Activated CD8-positive, alpha-beta memory T cell treated with anti-CD3 and anti-CD28 coated beads, Interleukin-2, amount 10 ng/mL, durations not matched to agents 7 days and 5 days (primary cell): ENCODE data around the gene VPS39. TPM values are rescaled to one million over a fixed set of nuclear protein-coding genes. Genes with fewer than 3 reads are reported as not detected.

ENCODE experiments used
- ATAC-seq: fragments of 150-1000 bp; cut with Tn5 transposase; one replicate; pipeline ENCODE4 v1.10.0; 2021; ENCODE audit warnings: moderate library complexity
- CTCF ChIA-PET: fragments of 350-600 bp; sonication (Branson Sonifier 250); formaldehyde crosslinking; loops from one replicate; lab custom pipeline; 2021; ENCODE audit warnings: antibody characterized with exemption; lab: Charles Lee
- DNase-seq: peaks from one replicate; pipeline ENCODE4 v3.0.0-alpha.2; 2020
- H3K27ac Mint-ChIP-seq: one replicate; pipeline ENCODE4 v1.8.0; 2021; ENCODE audit warnings: mild to moderate bottlenecking, mixed read lengths
- H3K27me3 Mint-ChIP-seq: one replicate; pipeline ENCODE4 v1.8.0; 2021; ENCODE audit warnings: mixed read lengths
- H3K36me3 Mint-ChIP-seq: one replicate; pipeline ENCODE4 v1.8.0; 2021; ENCODE audit warnings: mild to moderate bottlenecking, mixed read lengths
- H3K4me1 Mint-ChIP-seq: one replicate; pipeline ENCODE4 v1.8.0; 2021; ENCODE audit warnings: mixed read lengths
- H3K4me3 Mint-ChIP-seq: one replicate; pipeline ENCODE4 v1.8.0; 2021; ENCODE audit warnings: mild to moderate bottlenecking, moderate library complexity, mixed read lengths
- H3K9me3 Mint-ChIP-seq: one replicate; pipeline ENCODE4 v1.8.0; 2022; ENCODE audit warnings: low read depth, mixed read lengths
- total RNA-seq, 2 experiments: library from RNA; stranded (reverse); gene quantifications; one replicate each; pipeline ENCODE4 v1.2.3, GENCODE V29; 2021

The VPS39 gene
- total RNA-seq, 2 experiments from 2014 or later: 58.7 to 70.1 TPM

DNA sequence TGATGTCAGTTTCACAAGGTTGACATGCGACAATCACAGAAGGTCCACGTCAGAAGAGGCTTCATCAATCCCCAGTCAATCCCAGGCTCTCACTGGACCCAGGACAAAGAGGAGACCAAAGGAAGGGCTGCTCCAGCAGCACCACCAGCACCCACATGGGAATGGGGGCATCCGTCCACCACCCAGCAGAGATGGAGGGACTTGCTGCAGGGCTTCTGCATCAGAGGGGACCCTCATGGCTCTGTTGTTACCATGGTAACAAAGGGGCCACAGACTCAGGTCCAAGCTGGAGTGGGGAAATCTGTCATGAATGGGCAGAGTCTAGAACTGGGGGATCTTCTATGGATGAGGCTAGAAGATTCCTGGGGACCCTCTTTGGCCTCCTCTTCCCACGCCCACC, 64.7 kb downstream of the VPS39 start:
- CTCF ChIA-PET: no interaction called here
- H3K4me1 Mint-ChIP-seq: no peaks in the 10 kb centered on the region
- H3K4me3 Mint-ChIP-seq: no peak overlapping the region
- H3K27ac Mint-ChIP-seq: no peak overlapping the region
- no peak for DNase-seq
- H3K9me3 Mint-ChIP-seq: no peaks in the 10 kb centered on the region
- ATAC-seq: no peak
- no peaks in the 10 kb centered on the region for H3K36me3 Mint-ChIP-seq
- H3K27me3 Mint-ChIP-seq: peaks cover 5% of the 10 kb centered on the region

DNA sequence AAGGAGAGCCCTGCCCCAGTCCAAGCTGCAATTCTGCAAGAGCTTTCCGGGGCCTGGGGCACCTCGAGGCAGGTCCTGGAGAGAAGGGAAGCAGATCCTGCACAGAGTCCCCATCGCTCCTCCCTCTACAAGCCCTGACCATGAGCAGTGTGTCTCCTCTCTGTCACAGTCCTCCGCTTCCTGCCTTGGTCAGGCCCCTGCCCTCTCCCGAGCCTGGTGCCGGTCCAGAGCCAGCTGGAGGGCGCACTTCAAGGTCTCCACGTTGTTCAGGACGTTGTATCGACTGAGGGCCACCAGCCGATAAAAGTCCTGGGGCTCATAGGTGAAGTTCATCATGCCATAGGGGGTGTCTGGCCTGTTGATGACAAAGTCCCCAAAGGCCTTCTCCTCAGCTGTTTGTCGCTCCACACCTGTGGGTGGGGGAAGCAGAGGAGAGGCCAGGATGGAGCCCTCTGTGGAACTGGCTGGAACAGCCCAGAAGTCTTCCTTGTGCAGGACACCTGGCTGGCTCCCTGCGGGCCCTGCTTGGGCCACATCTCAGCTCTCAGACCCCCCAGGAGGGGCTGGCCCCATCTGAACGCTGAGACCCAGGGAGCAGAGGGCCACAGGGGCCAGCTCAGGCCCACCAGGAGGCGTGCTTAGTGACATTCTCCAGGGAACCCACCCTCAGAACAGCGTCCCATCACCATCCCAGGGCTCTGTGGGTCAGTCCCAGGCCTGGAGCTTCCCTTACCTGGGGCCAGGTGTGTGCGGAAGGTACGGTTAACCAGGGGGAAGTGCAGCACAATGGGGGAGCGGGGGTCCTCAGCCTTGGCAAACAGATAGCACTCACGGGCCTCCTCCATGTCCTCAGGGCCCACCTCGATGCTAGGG, 66.1 kb downstream of the VPS39 start:
- no peak for ATAC-seq
- no peaks in the 10 kb centered on the region for H3K4me1 Mint-ChIP-seq
- no peak overlapping the region for H3K27ac Mint-ChIP-seq
- no peaks in the 10 kb centered on the region for H3K9me3 Mint-ChIP-seq
- no peak for DNase-seq
- CTCF ChIA-PET: interaction anchor here (0.9 to 1.4 kb wide), 2 partner anchors 57 to 243 kb away, joined by 3 read pairs; no protein-coding TSS in a partner anchor
- H3K36me3 Mint-ChIP-seq: no peaks in the 10 kb centered on the region
- H3K4me3 Mint-ChIP-seq: no peak overlapping the region
- peaks cover 5% of the 10 kb centered on the region for H3K27me3 Mint-ChIP-seq

DNA sequence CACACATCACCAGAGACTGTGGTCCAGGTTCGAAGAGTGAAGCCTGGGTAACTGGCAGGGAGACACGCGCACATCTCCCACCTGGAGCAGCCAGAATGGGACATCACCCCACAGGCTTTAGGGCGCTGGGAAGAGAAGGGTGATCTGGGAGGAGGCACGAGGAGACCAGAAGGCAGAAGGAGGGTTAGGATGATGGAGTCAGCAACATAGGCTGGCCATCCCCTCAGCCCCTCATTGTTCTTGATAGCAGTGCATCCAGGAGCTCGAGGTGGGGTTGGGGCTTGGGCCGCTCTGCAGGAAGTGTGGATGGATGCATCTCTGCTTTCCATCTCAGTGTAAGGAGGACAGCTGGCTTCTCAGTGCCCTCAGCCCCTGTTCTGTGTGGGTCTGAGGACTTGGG, 66.9 kb downstream of the VPS39 start:
- peaks cover 5% of the 10 kb centered on the region for H3K27me3 Mint-ChIP-seq

DNA sequence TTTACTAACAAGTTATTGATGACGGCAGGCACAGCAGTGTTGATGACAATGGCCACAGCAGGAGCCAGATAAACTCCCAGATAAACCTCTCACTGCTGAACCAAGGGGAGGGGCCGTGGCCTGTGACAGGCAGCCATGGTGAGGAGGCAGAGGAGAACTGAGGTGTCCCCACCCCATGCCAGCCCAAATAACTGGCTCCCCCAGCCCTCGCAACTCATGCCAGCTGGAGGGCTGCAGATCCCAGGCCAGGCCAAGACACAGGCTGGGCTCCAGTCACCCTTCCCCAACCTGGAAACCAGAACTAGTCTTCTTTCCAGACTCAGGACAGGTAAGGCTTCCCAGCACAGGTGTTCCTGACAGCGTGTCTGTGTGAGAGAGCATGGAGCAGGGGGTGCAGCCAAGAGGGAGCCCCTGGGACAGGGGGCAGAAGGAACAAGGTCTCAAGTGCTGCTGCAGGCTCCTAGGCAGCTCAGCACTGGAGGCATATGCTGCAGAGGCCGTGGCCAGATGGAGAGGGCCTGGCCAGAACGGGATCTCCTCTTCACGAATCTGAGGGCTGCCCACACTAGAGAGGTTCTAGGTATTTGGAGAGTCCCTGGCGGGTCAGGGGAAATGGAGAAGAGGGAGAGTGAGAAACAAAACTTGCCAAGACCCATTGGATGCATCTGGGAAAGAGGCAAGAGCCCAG, 67.6 kb downstream of the VPS39 start:
- H3K9me3 Mint-ChIP-seq: no peaks in the 10 kb centered on the region
- CTCF ChIA-PET: no interaction called here
- no peak overlapping the region for H3K4me3 Mint-ChIP-seq
- H3K27me3 Mint-ChIP-seq: peaks cover 5% of the 10 kb centered on the region
- DNase-seq (no peak), ATAC-seq (no peak)
- no peaks in the 10 kb centered on the region for H3K36me3 Mint-ChIP-seq
- no peak overlapping the region for H3K27ac Mint-ChIP-seq
- no peaks in the 10 kb centered on the region for H3K4me1 Mint-ChIP-seq

More for the DNA sequence above, 66.9 kb downstream of the VPS39 start:
- ATAC-seq: no peak
- Mint-ChIP-seq H3K27ac (no peak overlapping the region), H3K4me1 (no peaks in the 10 kb centered on the region), H3K4me3 (no peak overlapping the region), H3K9me3 (no peaks in the 10 kb centered on the region), H3K36me3 (no peaks in the 10 kb centered on the region)
- no peak for DNase-seq
- CTCF ChIA-PET: interaction anchor here (1.4 kb wide), 1 partner anchor 57 kb away, joined by 3 read pairs; no protein-coding TSS in a partner anchor

DNA sequence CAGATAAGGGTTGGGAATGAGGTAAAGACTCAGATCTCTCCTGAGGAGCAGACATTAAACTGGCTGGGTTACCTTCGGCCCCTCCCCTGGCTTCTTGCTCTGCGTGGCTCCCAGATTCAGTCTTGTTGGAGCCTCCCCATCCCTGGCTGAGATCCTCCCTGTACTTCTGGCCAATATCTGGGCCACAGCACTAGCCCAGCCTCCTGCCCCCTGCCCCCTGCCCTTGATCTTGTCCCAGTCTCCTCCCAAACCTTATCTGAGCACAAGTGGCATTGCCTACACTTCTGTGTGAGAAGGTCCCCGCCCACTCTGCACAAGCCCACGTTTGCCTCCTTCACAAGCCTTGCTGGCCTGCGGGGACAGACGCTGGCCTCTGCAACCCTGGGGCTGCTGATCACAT, 68.5 kb downstream of the VPS39 start:
- Mint-ChIP-seq H3K27me3 (peaks cover 5% of the 10 kb centered on the region), H3K36me3 (no peaks in the 10 kb centered on the region), H3K27ac (no peak overlapping the region), H3K4me1 (no peaks in the 10 kb centered on the region), H3K4me3 (no peak overlapping the region), H3K9me3 (no peaks in the 10 kb centered on the region)
- no peak for DNase-seq
- ATAC-seq: no peak
- CTCF ChIA-PET: interaction anchor here (0.8 to 2.5 kb wide), 2 partner anchors 14 to 150 kb away, joined by 3 to 19 read pairs; no protein-coding TSS in a partner anchor

DNA sequence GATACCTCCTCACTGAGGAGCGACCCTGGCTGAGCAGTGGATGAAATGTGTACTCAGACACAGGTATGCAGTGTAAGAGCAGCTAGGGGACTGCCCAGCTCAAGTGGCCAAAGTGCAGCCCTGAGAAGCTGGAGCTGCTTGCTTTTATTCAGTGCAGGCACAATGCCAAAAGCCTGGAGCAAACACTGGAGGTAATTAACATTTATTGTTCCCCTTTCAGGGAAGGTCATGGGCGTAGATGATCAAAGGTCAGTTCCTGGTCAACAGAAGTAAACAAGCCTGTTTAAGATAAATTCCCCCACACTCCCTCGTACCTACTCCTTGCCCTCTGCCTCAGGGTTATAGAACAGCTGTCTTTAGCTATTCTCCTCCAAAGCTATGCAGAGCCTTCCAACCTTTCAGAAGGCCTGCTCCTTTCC, 69.1 kb downstream of the VPS39 start:
- CTCF ChIA-PET: interaction anchor here (0.8 to 2.5 kb wide), 4 partner anchors 14 to 150 kb away, joined by 3 to 19 read pairs (median 5); no protein-coding TSS in a partner anchor
- Mint-ChIP-seq H3K4me1 (no peaks in the 10 kb centered on the region), H3K9me3 (no peaks in the 10 kb centered on the region), H3K4me3 (no peak overlapping the region), H3K27ac (no peak overlapping the region), H3K27me3 (peaks cover 5% of the 10 kb centered on the region), H3K36me3 (no peaks in the 10 kb centered on the region)
- ATAC-seq: no peak
- no peak for DNase-seq

DNA sequence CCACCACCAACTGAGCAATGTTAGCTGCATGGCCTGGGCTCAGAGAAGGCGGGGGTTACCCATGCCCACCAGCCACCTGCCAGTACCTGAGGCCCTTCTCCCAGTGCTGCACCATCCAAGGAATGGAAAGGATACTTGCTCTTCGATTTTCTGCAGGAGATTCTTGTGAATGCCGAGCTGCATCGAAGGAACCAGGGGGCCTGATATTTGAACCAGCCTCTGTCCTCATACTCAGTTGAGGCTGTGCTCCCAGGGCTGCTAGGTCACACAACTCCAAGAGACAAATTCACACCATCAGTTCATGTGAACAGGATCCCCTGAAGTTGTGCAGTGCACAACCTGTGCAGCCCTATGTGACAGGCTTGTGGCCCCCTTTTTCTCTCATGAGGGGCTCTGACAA, 69.7 kb downstream of the VPS39 start:
- Mint-ChIP-seq H3K4me3 (no peak overlapping the region), H3K27ac (no peak overlapping the region), H3K36me3 (no peaks in the 10 kb centered on the region), H3K9me3 (no peaks in the 10 kb centered on the region), H3K27me3 (peaks cover 6% of the 10 kb centered on the region), H3K4me1 (no peaks in the 10 kb centered on the region)
- DNase-seq: peak; percentile 35
- ATAC-seq: no peak
- CTCF ChIA-PET: interaction anchor here (0.8 to 2.5 kb wide), 5 partner anchors 27 to 149 kb away, joined by 3 to 19 read pairs (median 5); no protein-coding TSS in a partner anchor

DNA sequence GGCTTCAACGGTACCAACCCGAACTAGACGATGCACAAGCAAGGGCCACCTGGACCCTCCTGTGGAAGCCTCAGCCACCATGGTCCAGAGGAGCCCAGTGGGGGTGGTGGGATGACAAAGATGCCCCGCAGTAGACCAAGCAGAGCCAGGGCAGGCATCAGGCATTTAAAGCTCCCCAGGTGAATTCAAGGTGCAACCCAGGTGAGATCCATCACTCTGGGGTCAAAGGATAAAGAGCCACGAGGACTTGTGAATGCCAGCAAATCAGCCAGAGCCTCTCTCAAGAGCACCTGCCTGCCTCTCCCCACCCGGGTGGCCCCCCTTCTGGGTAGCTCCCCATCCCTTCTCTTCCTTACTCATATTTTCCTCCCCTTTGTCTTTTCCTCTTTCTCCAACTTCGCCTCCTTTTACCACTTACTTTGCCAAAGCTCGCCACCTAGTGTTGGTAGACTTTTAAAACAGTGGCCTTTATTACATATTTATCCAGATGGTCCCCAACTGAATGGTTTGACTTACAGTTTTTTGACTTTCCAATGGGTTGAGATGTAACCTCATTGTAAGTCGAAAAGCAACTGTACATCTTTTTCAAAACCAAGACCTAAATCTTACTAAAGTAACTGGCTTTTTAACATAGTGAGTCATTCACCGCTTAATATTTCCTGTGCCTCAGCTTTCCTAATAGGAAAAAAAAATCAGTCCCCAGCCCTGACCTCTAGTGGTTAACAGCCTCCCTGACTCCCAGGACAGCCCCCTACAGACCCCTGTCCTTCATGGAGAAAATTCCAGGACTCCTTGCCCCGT, 70.4 kb downstream of the VPS39 start:
- CTCF ChIA-PET: interaction anchor here (0.6 to 2.5 kb wide), 12 partner anchors 10 to 543 kb away, joined by 3 to 19 read pairs (median 3); no protein-coding TSS in a partner anchor
- H3K27me3 Mint-ChIP-seq: peaks cover 8% of the 10 kb centered on the region
- H3K9me3 Mint-ChIP-seq: no peaks in the 10 kb centered on the region
- no peak overlapping the region for H3K4me3 Mint-ChIP-seq
- no peak overlapping the region for H3K27ac Mint-ChIP-seq
- peak; percentile 40 for ATAC-seq
- DNase-seq: peak; percentile 40
- H3K36me3 Mint-ChIP-seq: no peaks in the 10 kb centered on the region
- no peaks in the 10 kb centered on the region for H3K4me1 Mint-ChIP-seq

DNA sequence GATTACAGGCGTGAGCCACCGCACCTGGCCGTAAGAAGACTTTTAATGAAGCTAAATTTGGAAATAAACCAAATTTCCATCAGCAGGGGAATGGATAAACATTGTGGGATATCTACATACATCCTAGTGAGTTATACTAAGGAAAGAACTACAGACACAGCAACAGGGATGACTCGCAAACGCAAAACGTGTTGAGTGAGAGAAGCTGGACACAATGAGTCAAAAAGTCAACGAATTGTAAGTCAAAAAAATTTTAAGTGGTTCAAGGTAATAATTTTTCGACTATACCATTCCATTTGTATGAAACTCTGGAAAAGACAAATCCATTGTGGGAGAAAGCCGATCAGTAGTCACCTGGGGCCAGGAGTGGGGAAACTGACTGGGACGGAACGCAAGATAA, 71.6 kb downstream of the VPS39 start:
- CTCF ChIA-PET: interaction anchor here (1.4 to 1.7 kb wide), 3 partner anchors 13 to 147 kb away, joined by 4 to 6 read pairs (median 6); no protein-coding TSS in a partner anchor
- Mint-ChIP-seq H3K36me3 (no peaks in the 10 kb centered on the region), H3K27me3 (peaks cover 14% of the 10 kb centered on the region), H3K4me1 (no peaks in the 10 kb centered on the region), H3K27ac (no peak overlapping the region), H3K9me3 (no peaks in the 10 kb centered on the region), H3K4me3 (no peak overlapping the region)
- no peak for DNase-seq
- ATAC-seq: no peak

DNA sequence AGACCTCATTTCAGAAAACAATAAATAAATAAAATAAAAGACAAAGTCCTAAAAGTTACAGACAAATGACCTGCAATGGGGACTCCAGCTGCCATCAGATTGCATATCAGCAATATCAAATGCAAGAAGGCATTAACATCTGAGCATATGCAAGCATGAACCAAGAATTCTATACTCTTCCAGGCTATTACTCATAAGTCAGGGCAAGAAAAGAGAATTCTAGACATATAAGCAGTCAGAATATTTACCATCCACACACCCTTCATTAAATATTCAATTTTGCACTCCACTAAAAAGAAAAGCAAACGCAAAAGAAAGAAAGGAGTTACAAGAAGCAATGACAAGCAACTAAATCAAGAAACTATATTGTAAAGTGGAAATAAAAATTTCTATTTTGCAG, 72.8 kb downstream of the VPS39 start:
- H3K36me3 Mint-ChIP-seq: no peaks in the 10 kb centered on the region
- CTCF ChIA-PET: interaction anchor here (0.8 to 2.1 kb wide), 7 partner anchors 14 to 146 kb away, joined by 3 to 20 read pairs (median 4); partner anchors contain the start of gene PLA2G4F
- no peak overlapping the region for H3K4me3 Mint-ChIP-seq
- no peaks in the 10 kb centered on the region for H3K4me1 Mint-ChIP-seq
- H3K27ac Mint-ChIP-seq: no peak overlapping the region
- no peaks in the 10 kb centered on the region for H3K9me3 Mint-ChIP-seq
- no peak for ATAC-seq
- DNase-seq: no peak
- H3K27me3 Mint-ChIP-seq: peaks cover 22% of the 10 kb centered on the region

DNA sequence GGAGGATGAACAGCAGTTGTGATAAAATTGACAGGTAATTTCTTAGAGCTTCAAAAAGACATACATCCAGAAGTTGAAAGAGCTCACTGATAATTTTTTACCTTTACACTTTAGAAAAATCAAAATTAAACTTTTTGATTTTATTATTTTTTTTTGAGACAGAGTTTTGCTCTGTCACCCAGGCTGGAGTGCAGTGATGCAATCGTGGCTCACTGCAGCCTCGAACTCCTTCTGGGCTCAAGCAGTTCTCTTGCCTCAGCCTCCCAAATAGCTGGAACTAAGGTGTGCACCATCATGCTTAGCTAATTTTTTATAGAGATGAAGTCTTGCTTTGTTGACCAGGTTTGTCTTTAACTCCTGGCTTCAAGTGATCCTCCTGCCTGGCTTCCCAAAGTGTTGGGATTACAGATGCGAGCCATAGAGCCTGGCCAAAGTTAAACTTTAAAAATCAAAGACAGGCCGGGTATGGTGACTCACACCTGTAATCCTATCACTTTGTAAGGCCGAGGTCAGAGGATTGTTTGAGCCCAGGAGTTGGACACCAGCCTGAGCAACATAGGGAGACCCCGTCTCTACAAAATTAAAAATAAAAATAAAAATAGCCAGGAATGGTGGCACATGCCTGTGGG, 73.4 kb downstream of the VPS39 start:
- Mint-ChIP-seq H3K36me3 (no peaks in the 10 kb centered on the region), H3K27me3 (peaks cover 27% of the 10 kb centered on the region), H3K27ac (no peak overlapping the region), H3K4me3 (no peak overlapping the region), H3K4me1 (no peaks in the 10 kb centered on the region), H3K9me3 (no peaks in the 10 kb centered on the region)
- CTCF ChIA-PET: interaction anchor here (0.8 to 2.1 kb wide), 10 partner anchors 14 to 150 kb away, joined by 3 to 20 read pairs (median 4); partner anchors contain the start of gene PLA2G4F
- ATAC-seq (no peak), DNase-seq (no peak)

DNA sequence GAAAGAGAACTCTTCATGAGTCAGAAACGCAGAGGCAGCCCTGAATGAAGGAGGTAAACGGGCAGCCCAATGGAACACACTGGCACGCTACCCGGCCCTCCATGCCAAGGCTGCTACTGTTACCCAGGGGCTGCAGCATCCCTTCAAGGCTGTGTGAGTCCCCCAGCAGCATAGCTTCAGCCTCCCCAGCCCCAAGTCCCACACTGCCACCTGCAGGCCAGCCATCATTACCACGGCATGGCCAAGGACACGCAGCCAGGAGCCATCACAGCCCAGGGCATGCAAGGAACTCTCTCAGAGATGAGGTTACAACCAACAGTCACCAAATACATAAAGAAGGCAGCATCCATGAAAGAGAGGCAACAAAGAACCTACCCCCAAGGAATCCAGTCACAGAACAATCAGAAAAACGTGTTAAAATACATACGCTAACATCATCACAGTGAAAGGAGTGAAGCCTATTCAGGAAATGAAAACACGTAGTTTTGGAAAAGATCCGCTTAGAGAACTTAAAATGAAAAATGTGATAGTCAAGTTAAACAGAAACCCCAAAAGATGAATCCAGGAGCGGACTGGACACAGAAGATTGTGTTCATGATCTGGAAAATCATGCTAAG, 74.1 kb downstream of the VPS39 start:
- H3K4me1 Mint-ChIP-seq: peaks cover 1% of the 10 kb centered on the region

More for the DNA sequence above, 74.1 kb downstream of the VPS39 start:
- CTCF ChIA-PET: interaction anchor here (0.6 to 2.1 kb wide), 12 partner anchors 12 to 149 kb away, joined by 3 to 20 read pairs (median 4); partner anchors contain the start of genes PLA2G4D and PLA2G4F
- Mint-ChIP-seq H3K4me3 (no peak overlapping the region), H3K27ac (no peak overlapping the region), H3K9me3 (no peaks in the 10 kb centered on the region), H3K27me3 (peaks cover 29% of the 10 kb centered on the region), H3K36me3 (no peaks in the 10 kb centered on the region)
- DNase-seq (peak; percentile 77), ATAC-seq (peak; percentile 82)
